Kidney (tissue), 14 donors: ENCODE results near the gene FBLN1. TPM values are rescaled to one million over a fixed set of nuclear protein-coding genes. Genes with fewer than 3 reads are reported as not detected.
A peak's percentile ranks its signal among the peaks of the same experiment; 100 is the strongest.
"Not testable (repeated sequence)": the region's sequence is repeated elsewhere in the genome, so short reads cannot be mapped to it uniquely, and the experiment has no call there.

Source experiments
- DNase-seq, 5 donors: peaks; one replicate each; pipeline ENCODE4 v3.0.0-alpha.2; 2013 to 2020
- FAIRE-seq: peaks from 2 replicates; lab custom pipeline; 2012; peaks lifted over from hg19 to GRCh38; lab: Jason Lieb, UNC
- H3K27ac ChIP-seq, 2 donors: one replicate each; pipeline ENCODE4 v1.7.0; 2013; ENCODE audit warnings: low read depth in 2 of 2, low read length in 2 of 2, inconsistent platforms in 1 of 2
- H3K27me3 ChIP-seq: one replicate; pipeline ENCODE4 v1.7.1; 2013; ENCODE audit warnings: low read length, inconsistent platforms; ENCODE audit not compliant: control insufficient read depth, insufficient read depth
- H3K36me3 ChIP-seq, 3 donors: one replicate each; pipeline versions ENCODE4 v1.7.0 to v1.7.1; 2013; ENCODE audit warnings: low read length in 3 of 3, control low read depth in 1 of 3, inconsistent platforms in 1 of 3; ENCODE audit not compliant: insufficient read depth in 3 of 3, control insufficient read depth in 2 of 3
- H3K4me1 ChIP-seq, 3 donors: one replicate each; pipeline versions ENCODE4 v1.7.0 to v1.7.1; 2013; ENCODE audit warnings: low read length in 3 of 3, inconsistent platforms in 1 of 3, low read depth in 1 of 3; ENCODE audit not compliant: control insufficient read depth in 2 of 3, insufficient read depth in 2 of 3
- H3K4me3 ChIP-seq, 3 donors: one replicate each; pipeline versions ENCODE4 v1.7.0 to v1.8.1; 2013; ENCODE audit warnings: low read length in 3 of 3, control low read depth in 1 of 3, inconsistent platforms in 1 of 3
- H3K9ac ChIP-seq, 3 donors: one replicate each; pipeline versions ENCODE4 v1.7.0 to v1.7.1; 2013; ENCODE audit warnings: low read length in 3 of 3, control low read depth in 1 of 3, inconsistent platforms in 1 of 3
- H3K9me3 ChIP-seq, 3 donors: one replicate each; pipeline versions ENCODE4 v1.7.0 to v1.7.1; 2013; ENCODE audit warnings: low read length in 3 of 3, control low read depth in 1 of 3, inconsistent platforms in 1 of 3; ENCODE audit not compliant: control insufficient read depth in 2 of 3, insufficient read depth in 1 of 3
- intact Hi-C: fragments of 100-400 bp; cut with DNase I; formaldehyde crosslinking; loops from one replicate; pipeline ENCODE4 v1.11.1; 2022
- polyA plus RNA-seq: library from polyadenylated mRNA; stranded (reverse); fragments of 350-450 nt; fragmentation: Illumina TruSeq; extraction: RNeasy Lipid Tissue Mini Kit (QIAGEN cat#74804); gene quantifications from one replicate; pipeline ENCODE4 v1.2.3, GENCODE V29; 2014; ENCODE audit warnings: low read depth, low replicate concordance; ENCODE audit not compliant: insufficient read depth
- total RNA-seq: library from RNA; stranded (reverse); fragmentation: NEBNext Ultra II Directional; extraction: Animal tissue kit (Norgen Biotek cat#: 25700); gene quantifications from one replicate; pipeline ENCODE4 v1.2.1, GENCODE V29; 2021
- TF ChIP-seq, protein P1 (sequence below): IDR thresholded peaks from 3 replicates; pipeline ENCODE4 v1.5.1; 2012; ENCODE audit warnings: mild to moderate bottlenecking, moderate library complexity, borderline replicate concordance; ENCODE audit not compliant: insufficient read depth; ENCODE audit errors: extremely low read depth
- donor health status: control.
- donor health status: control.
- donor health status: control.
- donor health status: control.
- donor health status: control.
- donor health status: DM: yes; HTN: yes; CAD: no.
- donor health status: Normal renal cell carcinoma (clear cell type).

The FBLN1 gene
- total and polyA plus RNA-seq, 2 donors from 2014 or later = 23.3 to 105 TPM

DNA sequence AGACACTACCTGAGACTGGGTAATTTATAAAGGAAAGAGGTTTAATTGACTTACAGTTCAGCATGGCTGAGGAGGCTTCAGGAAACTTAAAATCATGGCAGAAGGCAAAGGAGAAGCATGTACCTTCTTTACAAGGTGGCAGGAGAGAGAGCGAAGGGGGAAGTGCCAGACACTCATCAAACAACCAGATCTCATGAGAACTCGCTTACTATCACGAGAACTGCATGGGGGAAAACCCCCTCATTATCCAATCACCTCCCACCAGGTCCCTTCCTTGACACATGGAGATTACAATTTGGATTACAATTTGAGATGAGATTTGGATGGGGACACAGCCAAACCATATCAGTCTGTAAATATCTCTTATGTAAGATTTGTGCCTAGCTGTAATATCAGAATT, 118.0 kb downstream of the FBLN1 start:
- Histone ChIP-seq H3K9ac (no peak overlapping the region), H3K27ac (no peak overlapping the region), H3K4me3 (no peak overlapping the region), H3K9me3 (no peaks in the 10 kb centered on the region), H3K27me3 (no peaks in the 10 kb centered on the region), H3K36me3 (no peaks in the 10 kb centered on the region), H3K4me1 (no peaks in the 10 kb centered on the region)
- DNase-seq (no peak), FAIRE-seq (no peak)
- TF ChIP-seq, protein P1, sequence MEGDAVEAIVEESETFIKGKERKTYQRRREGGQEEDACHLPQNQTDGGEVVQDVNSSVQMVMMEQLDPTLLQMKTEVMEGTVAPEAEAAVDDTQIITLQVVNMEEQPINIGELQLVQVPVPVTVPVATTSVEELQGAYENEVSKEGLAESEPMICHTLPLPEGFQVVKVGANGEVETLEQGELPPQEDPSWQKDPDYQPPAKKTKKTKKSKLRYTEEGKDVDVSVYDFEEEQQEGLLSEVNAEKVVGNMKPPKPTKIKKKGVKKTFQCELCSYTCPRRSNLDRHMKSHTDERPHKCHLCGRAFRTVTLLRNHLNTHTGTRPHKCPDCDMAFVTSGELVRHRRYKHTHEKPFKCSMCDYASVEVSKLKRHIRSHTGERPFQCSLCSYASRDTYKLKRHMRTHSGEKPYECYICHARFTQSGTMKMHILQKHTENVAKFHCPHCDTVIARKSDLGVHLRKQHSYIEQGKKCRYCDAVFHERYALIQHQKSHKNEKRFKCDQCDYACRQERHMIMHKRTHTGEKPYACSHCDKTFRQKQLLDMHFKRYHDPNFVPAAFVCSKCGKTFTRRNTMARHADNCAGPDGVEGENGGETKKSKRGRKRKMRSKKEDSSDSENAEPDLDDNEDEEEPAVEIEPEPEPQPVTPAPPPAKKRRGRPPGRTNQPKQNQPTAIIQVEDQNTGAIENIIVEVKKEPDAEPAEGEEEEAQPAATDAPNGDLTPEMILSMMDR = no peak
- intact Hi-C loops = no loop called here

DNA sequence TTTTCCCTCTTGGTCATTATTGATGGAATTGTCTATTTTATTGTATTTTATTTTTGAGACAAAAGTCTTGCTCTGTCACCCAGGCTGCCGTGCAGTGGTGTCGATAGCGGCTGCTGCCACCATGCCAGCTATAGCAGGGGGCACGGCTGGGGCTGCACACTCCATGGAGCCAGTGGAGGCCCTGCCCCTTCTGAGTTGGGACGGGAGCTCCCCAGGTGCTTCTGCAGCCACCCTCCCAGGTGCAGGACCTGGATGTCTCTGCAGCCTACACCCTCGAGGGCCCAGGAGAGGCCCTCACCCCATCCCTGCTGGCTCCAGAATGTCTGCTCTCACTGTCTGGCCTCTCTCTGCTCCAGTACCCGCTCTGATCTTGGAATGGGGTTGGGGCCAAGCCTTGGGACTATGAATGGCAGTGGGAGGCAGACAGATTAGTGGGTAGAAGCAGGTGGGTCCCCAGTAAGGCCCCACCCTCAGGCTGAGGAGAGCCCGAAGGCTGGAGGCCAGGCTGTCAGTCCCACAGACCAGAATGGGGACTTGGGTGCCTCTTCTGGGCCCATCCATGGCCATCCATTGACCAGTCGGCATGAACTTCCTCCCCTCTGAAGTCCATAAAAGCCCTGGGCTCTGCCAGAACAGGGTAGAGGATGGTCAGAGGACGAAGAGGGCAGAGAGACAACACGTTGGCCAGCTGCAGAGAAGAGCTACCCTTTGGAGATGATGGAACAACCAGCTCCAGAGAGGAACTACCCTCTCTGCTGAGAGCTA, 119.3 kb downstream of the FBLN1 start:
- FAIRE-seq = no peak
- intact Hi-C loops = no loop called here

DNA sequence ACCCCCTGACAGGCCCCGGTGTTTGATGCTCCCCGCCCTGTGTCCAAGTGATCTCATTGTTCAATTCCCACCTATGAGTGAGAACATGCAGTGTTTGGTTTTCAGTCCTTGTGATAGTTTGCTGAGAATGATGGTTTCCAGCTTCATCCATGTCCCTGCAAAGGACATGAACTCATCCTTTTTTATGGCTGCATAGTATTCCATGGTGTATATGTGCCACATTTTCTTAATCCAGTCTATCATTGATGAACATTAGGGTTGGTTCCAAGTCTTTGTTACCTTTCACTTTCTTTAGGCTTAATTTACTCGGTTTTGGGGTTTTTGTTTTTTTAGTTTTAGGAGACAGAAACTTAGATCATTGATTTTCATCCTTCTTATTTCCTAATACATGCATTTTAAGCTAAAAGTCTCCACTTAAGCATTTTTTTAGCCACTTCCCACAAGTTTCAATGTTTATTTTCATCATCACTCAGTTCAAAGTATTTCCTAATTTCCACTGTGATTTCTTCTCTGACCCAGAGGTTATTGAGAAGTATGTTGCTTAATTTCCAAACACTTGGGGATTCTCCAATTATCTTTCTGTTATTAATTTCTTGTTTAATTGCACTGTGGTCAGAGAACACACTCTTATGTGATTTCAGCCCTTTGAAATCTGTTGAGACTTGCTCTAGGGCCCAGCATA, 120.9 kb downstream of the FBLN1 start:
- DNase-seq, H3K4me3 ChIP-seq, intact Hi-C loops, H3K27me3 ChIP-seq, H3K27ac ChIP-seq, H3K9me3 ChIP-seq, H3K9ac ChIP-seq, H3K4me1 ChIP-seq, FAIRE-seq, H3K36me3 ChIP-seq: not testable (repeated sequence)

More for the DNA sequence above, 119.3 kb downstream of the FBLN1 start:
- TF ChIP-seq, protein P1 = no peak
- no peak overlapping the region for H3K4me3 ChIP-seq
- no peaks in the 10 kb centered on the region for H3K9me3 ChIP-seq
- H3K9ac ChIP-seq = no peak overlapping the region
- no peak overlapping the region for H3K27ac ChIP-seq
- H3K4me1 ChIP-seq = no peaks in the 10 kb centered on the region
- H3K36me3 ChIP-seq = no peaks in the 10 kb centered on the region
- DNase-seq = no peak
- H3K27me3 ChIP-seq = no peaks in the 10 kb centered on the region

DNA sequence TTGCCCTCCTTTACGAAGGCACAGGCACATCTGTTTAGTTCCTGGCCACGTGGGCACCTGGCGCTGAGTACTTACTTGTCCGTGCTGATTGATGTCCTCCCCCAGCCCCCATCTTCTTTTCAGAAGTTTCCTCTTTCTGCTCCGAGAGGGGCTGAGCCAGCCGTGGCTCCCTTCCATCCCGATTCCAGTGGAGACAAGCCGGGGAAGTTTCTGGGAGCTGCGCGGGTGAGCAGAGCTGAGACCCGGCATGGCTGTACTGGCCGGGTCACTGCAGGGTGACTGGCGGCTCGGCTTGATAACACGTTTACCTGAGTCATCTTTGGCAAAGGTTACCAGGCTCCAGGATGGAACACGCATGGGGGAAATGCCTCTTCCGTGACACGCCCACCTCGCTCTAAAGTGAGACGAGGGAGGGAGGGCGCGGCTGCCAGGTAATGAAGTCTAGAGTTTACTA, 123.5 kb downstream of the FBLN1 start:
- FAIRE-seq = no peak
- no peaks in the 10 kb centered on the region for H3K27me3 ChIP-seq
- H3K27ac ChIP-seq = no peak overlapping the region
- intact Hi-C loops = no loop called here
- no peak overlapping the region for H3K4me3 ChIP-seq
- no peaks in the 10 kb centered on the region for H3K9me3 ChIP-seq
- no peak overlapping the region for H3K9ac ChIP-seq
- H3K4me1 ChIP-seq = no peaks in the 10 kb centered on the region
- TF ChIP-seq, protein P1 = no peak
- peak in 4 of 5 donors; percentile 48 to 92 (median 58) for DNase-seq
- no peaks in the 10 kb centered on the region for H3K36me3 ChIP-seq
